Upper lobe of right lung (tissue), 1 donor: ENCODE results near the gene IL31RA. TPM values are rescaled to one million over a fixed set of nuclear protein-coding genes. Genes with fewer than 3 reads are reported as not detected.

Experiments
- ATAC-seq: fragments of 200-7000 bp; cut with Tn5 transposase; one replicate; pipeline ENCODE4 v1.9.1; 2020; ENCODE audit warnings: mild to moderate bottlenecking, moderate library complexity
- DNase-seq: peaks from one replicate; pipeline ENCODE4 v3.0.0-alpha.2; 2020
- H3K27ac ChIP-seq: fragments of 200-600 bp; one replicate; pipeline ENCODE4 v1.8.0; 2022
- H3K27me3 ChIP-seq: fragments of 200-600 bp; one replicate; pipeline ENCODE4 v1.8.0; 2022; ENCODE audit warnings: mild to moderate bottlenecking
- H3K36me3 ChIP-seq: fragments of 200-600 bp; one replicate; pipeline ENCODE4 v1.8.0; 2022
- H3K4me1 ChIP-seq: fragments of 200-600 bp; one replicate; pipeline ENCODE4 v1.8.0; 2022
- H3K4me3 ChIP-seq: fragments of 200-600 bp; one replicate; pipeline ENCODE4 v1.8.0; 2022; ENCODE audit warnings: mild to moderate bottlenecking
- H3K9me3 ChIP-seq: fragments of 200-600 bp; one replicate; pipeline ENCODE4 v1.8.0; 2022
- CTCF ChIP-seq: fragments of 200-600 bp; IDR thresholded peaks from one replicate; pipeline ENCODE4 v1.8.0; 2022; ENCODE audit warnings: antibody characterized with exemption
- intact Hi-C: fragments of 100-400 bp; cut with DNase I; formaldehyde crosslinking; loops from one replicate; pipeline ENCODE4 v1.11.0; 2022
- total RNA-seq: library from RNA; stranded (reverse); fragmentation: NEBNext Ultra II Directional; extraction: Animal tissue kit (Norgen Biotek cat#: 25700); gene quantifications from one replicate; pipeline ENCODE4 v1.2.1, GENCODE V29; 2021
- donor health status: DM: no; HTN: yes; CAD: no; lungs with severe emphysema.

Gene IL31RA
- total RNA-seq, 1 donor from 2014 or later = 0.14 TPM

DNA sequence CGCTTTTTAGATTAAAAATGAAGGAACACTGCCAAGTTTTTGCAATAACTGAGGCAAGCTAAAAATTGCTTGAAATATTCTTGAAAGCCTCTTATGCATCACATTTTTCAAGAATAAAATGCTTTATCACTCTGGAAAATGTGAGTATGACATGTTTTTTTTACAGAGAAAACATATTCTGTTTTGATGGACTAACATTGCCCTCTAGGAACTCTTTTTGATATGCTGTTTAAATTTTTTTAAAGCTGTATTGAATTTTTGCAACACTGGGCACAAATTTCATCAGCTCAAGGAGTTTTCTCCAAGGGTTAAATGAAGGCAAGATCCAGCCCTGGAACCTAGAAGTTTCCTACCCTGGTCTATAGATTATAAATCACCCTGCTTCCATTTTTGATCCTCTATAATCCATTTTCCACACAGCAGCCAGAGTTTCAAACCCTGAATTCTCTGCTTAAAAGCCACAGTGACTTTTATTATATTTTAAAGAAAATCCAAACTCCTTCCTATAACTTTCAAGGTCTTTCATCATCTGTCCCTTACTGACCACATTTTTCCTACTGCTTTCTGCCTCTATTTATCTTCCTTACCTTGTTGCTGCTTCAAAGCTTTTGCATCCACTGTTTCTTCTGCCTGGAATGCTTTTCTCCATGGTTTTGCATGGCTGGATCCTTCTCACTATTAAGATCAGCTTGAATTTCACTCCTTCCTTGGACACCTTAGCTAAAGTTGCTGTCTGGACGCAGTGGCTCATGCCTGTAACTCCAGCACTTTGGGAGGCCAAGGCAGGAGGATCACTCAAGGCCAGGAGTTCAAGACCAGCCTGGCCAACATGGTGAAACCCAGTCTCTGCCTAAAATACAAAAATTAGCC, 60.9 kb downstream of the IL31RA start:
- Histone ChIP-seq H3K36me3 (no peaks in the 10 kb centered on the region), H3K4me3 (no peak overlapping the region), H3K4me1 (no peaks in the 10 kb centered on the region), H3K27ac (no peak overlapping the region), H3K9me3 (no peaks in the 10 kb centered on the region), H3K27me3 (no peaks in the 10 kb centered on the region)
- TF ChIP-seq CTCF = no peak
- ATAC-seq (no peak), DNase-seq (no peak)
- intact Hi-C loops = no loop called here

GRCh38 chr5:55913466-55914413, 62.6 kb downstream of the IL31RA start:
- no peak for ATAC-seq
- Histone ChIP-seq H3K4me1 (no peaks in the 10 kb centered on the region), H3K27ac (no peak overlapping the region), H3K27me3 (no peaks in the 10 kb centered on the region), H3K9me3 (no peaks in the 10 kb centered on the region), H3K36me3 (no peaks in the 10 kb centered on the region), H3K4me3 (no peak overlapping the region)
- TF ChIP-seq CTCF = no peak
- intact Hi-C loops = no loop called here
- no peak for DNase-seq

DNA sequence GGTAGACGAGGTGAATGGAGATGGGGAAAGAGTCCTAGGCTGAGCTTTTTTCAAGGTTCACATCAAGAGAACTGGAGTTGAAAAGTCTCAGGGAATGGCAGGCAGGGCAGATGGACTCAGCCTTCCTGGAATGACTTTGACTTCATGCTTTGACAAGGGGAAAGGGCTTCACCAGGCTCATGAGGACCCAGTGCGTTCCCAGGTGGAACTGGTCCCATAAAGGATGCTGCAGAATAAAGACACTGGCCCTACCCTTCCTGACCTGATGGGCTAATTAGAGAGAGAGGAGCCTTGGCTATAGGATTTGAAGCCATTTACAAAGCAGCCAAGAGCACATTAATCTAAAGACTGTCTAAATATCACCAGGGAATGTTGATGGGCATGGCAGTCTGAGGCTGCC, 63.8 kb downstream of the IL31RA start:
- no peaks in the 10 kb centered on the region for H3K36me3 ChIP-seq
- no peak overlapping the region for H3K4me3 ChIP-seq
- no peak for ATAC-seq
- H3K4me1 ChIP-seq = no peaks in the 10 kb centered on the region
- TF ChIP-seq CTCF = no peak
- H3K27me3 ChIP-seq = no peaks in the 10 kb centered on the region
- no peaks in the 10 kb centered on the region for H3K9me3 ChIP-seq
- intact Hi-C loops = no loop called here
- no peak for DNase-seq
- H3K27ac ChIP-seq = no peak overlapping the region

DNA sequence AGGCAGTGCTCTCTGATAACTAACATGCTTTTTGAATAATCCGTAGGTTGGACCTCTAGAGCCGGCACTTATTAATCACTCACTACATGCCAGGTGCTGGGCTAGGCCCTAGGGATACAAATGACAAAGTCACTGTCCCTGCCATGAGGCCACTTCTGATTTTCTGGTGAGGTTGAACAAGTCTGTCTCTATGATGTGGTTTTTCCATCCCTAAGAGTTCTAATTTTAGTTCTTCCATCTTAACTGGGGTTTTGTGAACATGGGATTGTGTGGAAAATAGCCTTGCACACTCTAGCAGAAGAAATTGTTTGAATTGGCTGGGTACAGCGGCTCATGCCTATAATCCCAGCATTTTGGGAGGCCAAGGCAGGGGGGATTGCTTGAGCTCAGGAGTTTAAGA, 64.6 kb downstream of the IL31RA start:
- Histone ChIP-seq H3K27ac (no peak overlapping the region), H3K4me1 (no peaks in the 10 kb centered on the region), H3K27me3 (no peaks in the 10 kb centered on the region), H3K36me3 (no peaks in the 10 kb centered on the region), H3K9me3 (no peaks in the 10 kb centered on the region), H3K4me3 (no peak overlapping the region)
- no peak for ATAC-seq
- no peak for TF ChIP-seq CTCF
- intact Hi-C loops = no loop called here
- no peak for DNase-seq

DNA sequence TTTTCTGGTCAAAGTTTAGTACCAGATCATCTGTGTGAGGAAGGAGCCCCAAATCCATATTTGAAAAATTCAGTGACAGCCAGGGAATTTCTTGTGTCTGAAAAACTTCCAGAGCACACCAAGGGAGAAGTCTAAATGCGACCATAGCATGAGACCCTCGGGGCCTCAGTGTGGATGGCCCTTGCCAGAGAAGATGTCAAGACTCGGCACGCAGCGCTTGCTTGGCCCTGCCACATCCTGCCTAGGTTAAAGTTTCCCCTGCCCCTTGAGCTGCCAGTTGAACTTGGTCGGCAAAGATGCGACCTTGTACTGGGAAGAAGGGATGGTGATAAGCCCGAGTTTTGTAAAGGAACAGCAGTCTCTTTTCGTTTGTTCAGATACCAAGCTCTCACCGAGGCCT, 65.8 kb downstream of the IL31RA start:
- no peak overlapping the region for H3K27ac ChIP-seq
- H3K27me3 ChIP-seq = no peaks in the 10 kb centered on the region
- no peaks in the 10 kb centered on the region for H3K36me3 ChIP-seq
- DNase-seq = no peak
- H3K4me3 ChIP-seq = no peak overlapping the region
- no peak for TF ChIP-seq CTCF
- intact Hi-C loops = no loop called here
- no peaks in the 10 kb centered on the region for H3K9me3 ChIP-seq
- ATAC-seq = no peak
- H3K4me1 ChIP-seq = no peaks in the 10 kb centered on the region
